ENCODE measurements around the gene PSMB5. TPM values are rescaled to one million over a fixed set of nuclear protein-coding genes. Genes with fewer than 3 reads are reported as not detected.

Gene PSMB5
- total RNA-seq, 4 donors from 2014 or later: 8.6 to 85.1 (median 42.5) TPM

DNA sequence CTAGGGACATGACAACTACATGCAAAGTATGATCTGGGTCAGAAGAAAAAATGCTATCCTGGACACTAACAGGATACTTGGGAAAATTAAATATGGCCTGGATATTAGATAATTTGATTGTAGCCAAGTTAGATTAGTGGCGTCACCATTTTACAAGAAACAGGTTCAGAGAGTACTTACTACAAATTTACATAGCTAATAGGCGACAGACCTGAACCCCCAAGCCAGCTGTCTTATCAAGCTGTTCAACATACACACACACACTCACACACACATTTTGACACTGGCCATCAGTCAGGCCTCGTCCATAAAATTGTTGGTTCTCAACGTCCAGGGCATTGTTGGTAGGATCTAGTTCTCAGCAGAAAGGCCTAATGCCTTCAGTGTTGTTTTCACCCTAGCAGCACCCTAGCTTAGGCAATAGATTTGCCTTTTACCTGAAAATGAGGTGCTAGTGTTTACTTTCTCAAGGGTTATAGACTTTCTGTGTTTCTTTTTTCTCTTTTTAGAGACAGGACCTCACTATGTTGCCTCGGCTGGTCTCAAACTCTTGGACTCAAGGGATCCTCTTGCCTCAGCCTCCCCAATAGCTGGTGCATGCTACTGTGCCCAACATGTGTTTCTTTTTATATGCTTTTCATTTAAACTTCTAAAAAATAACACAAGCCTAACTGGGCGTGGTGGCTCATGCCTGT, 21.5 kb downstream of the PSMB5 start:
- peaks cover 0 to 15% (median 4%) of the 10 kb centered on the region in 4 donors for H3K4me1 ChIP-seq
- no peak overlapping the region for H3K4me3 ChIP-seq
- no peak for DNase-seq
- H3K27ac ChIP-seq: no peak overlapping the region
- TF ChIP-seq, protein P1, sequence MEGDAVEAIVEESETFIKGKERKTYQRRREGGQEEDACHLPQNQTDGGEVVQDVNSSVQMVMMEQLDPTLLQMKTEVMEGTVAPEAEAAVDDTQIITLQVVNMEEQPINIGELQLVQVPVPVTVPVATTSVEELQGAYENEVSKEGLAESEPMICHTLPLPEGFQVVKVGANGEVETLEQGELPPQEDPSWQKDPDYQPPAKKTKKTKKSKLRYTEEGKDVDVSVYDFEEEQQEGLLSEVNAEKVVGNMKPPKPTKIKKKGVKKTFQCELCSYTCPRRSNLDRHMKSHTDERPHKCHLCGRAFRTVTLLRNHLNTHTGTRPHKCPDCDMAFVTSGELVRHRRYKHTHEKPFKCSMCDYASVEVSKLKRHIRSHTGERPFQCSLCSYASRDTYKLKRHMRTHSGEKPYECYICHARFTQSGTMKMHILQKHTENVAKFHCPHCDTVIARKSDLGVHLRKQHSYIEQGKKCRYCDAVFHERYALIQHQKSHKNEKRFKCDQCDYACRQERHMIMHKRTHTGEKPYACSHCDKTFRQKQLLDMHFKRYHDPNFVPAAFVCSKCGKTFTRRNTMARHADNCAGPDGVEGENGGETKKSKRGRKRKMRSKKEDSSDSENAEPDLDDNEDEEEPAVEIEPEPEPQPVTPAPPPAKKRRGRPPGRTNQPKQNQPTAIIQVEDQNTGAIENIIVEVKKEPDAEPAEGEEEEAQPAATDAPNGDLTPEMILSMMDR (IDR thresholded peaks at IDR 0.05): no peak
- no peak for TF ChIP-seq EP300 (IDR thresholded peaks at IDR 0.05; ENCODE audit: low read depth)
- no peak for TF ChIP-seq POLR2AphosphoS5 (IDR thresholded peaks at IDR 0.05)
- no peak for TF ChIP-seq POLR2A (IDR thresholded peaks at IDR 0.05)
- intact Hi-C loops (cut with DNase I; ENCODE audit: low total_unique reads) (no loop called here), in situ Hi-C loops (cut with MboI; ENCODE audit: low pct_ligation_motif_present in 1 of 4, low pct_unique_long_range_greater_than_20kb in 1 of 4, low sequenced_read_pairs in 3 of 4) (no loop called here)
- H3K27me3 ChIP-seq: no peaks in the 10 kb centered on the region
- no peaks in the 10 kb centered on the region for H3K36me3 ChIP-seq
- 81 to 94% methylated on average over 3 to 6 of the region's 6 CpGs for WGBS, 2 donors (ENCODE audit: low coverage in 1 of 2)
- no peaks in the 10 kb centered on the region for H3K9me3 ChIP-seq

DNA sequence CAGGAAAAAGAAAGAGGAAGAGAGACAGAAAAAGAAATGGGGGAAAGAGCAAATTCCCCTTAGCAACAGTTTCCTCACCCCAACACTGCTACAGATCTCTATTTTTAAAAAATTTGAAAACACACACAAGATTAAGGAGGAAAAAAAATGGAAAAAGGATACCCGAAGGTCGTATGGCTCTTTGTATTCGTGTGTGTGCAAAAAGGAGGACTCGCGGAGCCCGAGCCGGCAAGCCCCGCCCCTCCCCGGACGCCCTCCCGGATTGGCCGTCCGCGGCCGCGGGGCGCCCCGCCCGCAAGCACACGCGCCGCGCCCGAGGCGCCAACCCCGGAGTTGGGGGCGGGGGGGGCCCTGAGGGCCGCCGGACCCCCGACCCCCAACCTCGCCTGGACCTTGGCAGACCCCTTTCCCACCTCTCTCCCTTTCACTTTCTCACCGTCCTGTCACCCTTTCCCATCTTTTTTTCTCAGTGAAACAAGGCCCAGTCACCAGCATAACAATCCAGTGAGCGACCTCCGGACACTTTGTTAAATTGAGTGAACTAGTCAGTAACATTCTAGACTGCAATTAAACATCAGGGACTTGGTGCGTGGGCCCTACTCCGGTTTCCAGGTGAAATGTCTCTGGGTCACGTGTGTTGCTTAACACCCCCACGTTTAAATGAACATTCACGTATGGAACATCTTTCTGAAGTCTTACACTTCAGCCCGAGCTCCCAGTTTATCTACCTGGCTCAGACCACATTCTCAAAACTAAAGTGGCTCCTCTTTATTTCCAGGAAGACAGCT, 24.6 kb downstream of the PSMB5 start, which contains the start of gene C14orf93:
TSS of gene C14orf93 (minus strand) at position 205 of the 788 bp plus-strand sequence. CDS start 11,120 bp downstream, outside the sequence.
- H3K4me1 ChIP-seq: peaks cover 4 to 35% (median 15%) of the 10 kb centered on the region in 4 donors
- peak within 1 kb of the TSS; percentile 27 to 56 (median 50) for H3K4me3 ChIP-seq
- intact Hi-C loops (cut with DNase I; ENCODE audit: low total_unique reads): no loop called here
- H3K9me3 ChIP-seq: no peaks in the 10 kb centered on the region
- in situ Hi-C loops (cut with MboI; ENCODE audit: low pct_ligation_motif_present in 1 of 4, low pct_unique_long_range_greater_than_20kb in 1 of 4, low sequenced_read_pairs in 3 of 4): no loop called here
- H3K27ac ChIP-seq: peak within 1 kb of the TSS; percentile 78 to 92 (median 85)
- no peaks in the 10 kb centered on the region for H3K36me3 ChIP-seq
- peak; percentile 88 for DNase-seq
- TF ChIP-seq POLR2AphosphoS5 (IDR thresholded peaks at IDR 0.05): peak; percentile 25 to 62 (median 33)
- TF ChIP-seq, protein P1 (IDR thresholded peaks at IDR 0.05): no peak
- no peak for TF ChIP-seq EP300 (IDR thresholded peaks at IDR 0.05; ENCODE audit: low read depth)
- peak; percentile 48 for TF ChIP-seq POLR2A (IDR thresholded peaks at IDR 0.05)
- WGBS, 2 donors (ENCODE audit: low coverage in 1 of 2): 0 to 2% methylated on average over 4 to 40 of the region's 40 CpGs
- no peaks in the 10 kb centered on the region for H3K27me3 ChIP-seq

DNA sequence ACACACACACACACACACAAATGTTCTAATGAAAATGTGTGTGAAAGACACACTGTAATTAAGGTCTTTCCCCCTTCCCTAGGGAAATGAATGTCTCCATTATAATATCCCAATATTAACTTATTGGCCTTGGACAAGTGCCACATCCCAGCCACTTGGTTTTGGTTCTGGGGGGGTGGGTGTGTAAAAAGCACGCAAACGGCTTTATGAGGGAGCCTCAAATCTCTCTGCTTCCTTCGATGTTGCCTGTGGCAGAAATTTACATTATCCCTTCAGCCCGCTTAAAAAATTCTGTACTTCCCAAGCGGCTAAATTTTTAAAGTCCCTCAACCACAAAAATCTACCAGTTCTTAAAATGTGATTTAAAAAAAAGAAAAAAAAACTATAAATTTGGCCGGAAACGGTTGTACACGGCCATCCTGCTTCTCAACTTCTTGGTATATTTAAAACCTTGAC, 25.2 kb downstream of the PSMB5 start:
- Histone ChIP-seq H3K4me3 (peak overlapping the region; percentile 15 to 56 (median 50)), H3K9me3 (no peaks in the 10 kb centered on the region), H3K4me1 (peaks cover 4 to 35% (median 15%) of the 10 kb centered on the region in 4 donors), H3K27ac (peak overlapping the region; percentile 78 to 92 (median 85)), H3K27me3 (no peaks in the 10 kb centered on the region), H3K36me3 (no peaks in the 10 kb centered on the region)
- TF ChIP-seq POLR2AphosphoS5 (IDR thresholded peaks at IDR 0.05): no peak
- TF ChIP-seq, protein P1 (IDR thresholded peaks at IDR 0.05): no peak
- TF ChIP-seq POLR2A (IDR thresholded peaks at IDR 0.05): no peak
- no peak for TF ChIP-seq EP300 (IDR thresholded peaks at IDR 0.05; ENCODE audit: low read depth)
- in situ Hi-C loops (cut with MboI; ENCODE audit: low pct_ligation_motif_present in 1 of 4, low pct_unique_long_range_greater_than_20kb in 1 of 4, low sequenced_read_pairs in 3 of 4) (no loop called here), intact Hi-C loops (cut with DNase I; ENCODE audit: low total_unique reads) (no loop called here)
- 19 to 20% methylated on average over 8 of the region's 8 CpGs for WGBS, 2 donors (ENCODE audit: low coverage in 1 of 2)
- DNase-seq: no peak

DNA sequence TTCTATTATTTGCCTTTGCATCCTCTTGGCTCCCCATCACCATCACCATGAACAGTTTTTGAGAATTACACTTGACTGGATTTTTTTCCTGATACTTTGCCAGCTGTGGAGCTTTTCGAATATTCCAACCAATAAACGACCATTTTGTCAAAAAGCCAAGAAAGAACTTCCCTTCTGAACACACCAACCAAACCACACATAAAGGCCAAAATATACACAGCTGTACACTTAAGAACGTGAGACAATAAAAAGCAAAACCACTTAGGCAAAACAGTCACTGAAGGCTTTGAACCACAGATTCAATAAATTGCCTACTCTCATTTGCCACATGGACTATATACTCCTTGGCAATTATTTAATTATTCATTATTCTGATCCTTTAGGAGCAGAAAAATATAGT, 25.9 kb downstream of the PSMB5 start:
- intact Hi-C loops (cut with DNase I; ENCODE audit: low total_unique reads): no loop called here
- Histone ChIP-seq H3K27ac (peak overlapping the region in 1 of 4 donors; percentile 78), H3K4me3 (no peak overlapping the region), H3K27me3 (no peaks in the 10 kb centered on the region), H3K36me3 (no peaks in the 10 kb centered on the region), H3K4me1 (peaks cover 4 to 35% (median 15%) of the 10 kb centered on the region in 4 donors), H3K9me3 (no peaks in the 10 kb centered on the region)
- TF ChIP-seq POLR2A (IDR thresholded peaks at IDR 0.05): no peak
- TF ChIP-seq POLR2AphosphoS5 (IDR thresholded peaks at IDR 0.05): no peak
- TF ChIP-seq, protein P1 (IDR thresholded peaks at IDR 0.05): no peak
- TF ChIP-seq EP300 (IDR thresholded peaks at IDR 0.05; ENCODE audit: low read depth): no peak
- no peak for DNase-seq
- 17 to 20% methylated on average over 3 of the region's 3 CpGs for WGBS, 2 donors (ENCODE audit: low coverage in 1 of 2)
- in situ Hi-C loops (cut with MboI; ENCODE audit: low pct_ligation_motif_present in 1 of 4, low pct_unique_long_range_greater_than_20kb in 1 of 4, low sequenced_read_pairs in 3 of 4): no loop called here
